Panc1 (cell line): ENCODE measurements around the gene DTWD1. TPM values are rescaled to one million over a fixed set of nuclear protein-coding genes. Genes with fewer than 3 reads are reported as not detected.

ENCODE experiments used
- ATAC-seq: fragments of 200-7000 bp; cut with Tn5 transposase; 2 replicates; pipeline ENCODE4 v1.9.1; 2020; ENCODE audit warnings: mild to moderate bottlenecking, moderate library complexity
- BruUV-seq: library from RNA; stranded (reverse); fragments of 400-500 nt; replicated peaks from 2 replicates; lab custom pipeline; 2021; lab: Mats Ljungman, UMichigan
- CTCF ChIA-PET: fragments of 300-600 bp; sonication (Branson Sonifier 250); formaldehyde crosslinking; loops from one replicate; lab custom pipeline; 2022; ENCODE audit warnings: antibody characterized with exemption; lab: Charles Lee
- POLR2A ChIA-PET: fragments of 300-600 bp; sonication (Branson Sonifier 250); formaldehyde crosslinking; loops from one replicate; lab custom pipeline; 2022; ENCODE audit warnings: antibody characterized with exemption; lab: Charles Lee
- DNase-seq: peaks from one replicate; pipeline ENCODE4 v3.0.0-alpha.2; 2010; ENCODE audit warnings: low read depth, low spot score
- H3K27ac ChIP-seq: 2 replicates; pipeline ENCODE4 v1.5.1; 2011; ENCODE audit warnings: mild to moderate bottlenecking, low read length, inconsistent platforms
- H3K27me3 ChIP-seq: fragments of 200-500 bp; sonication (Bioruptor generic); 2 replicates; pipeline ENCODE4 v1.6.0; 2014; ENCODE audit warnings: low read length, inconsistent platforms; ENCODE audit not compliant: control insufficient read depth, insufficient read depth
- H3K36me3 ChIP-seq: fragments of 200-500 bp; sonication (Bioruptor generic); 2 replicates; pipeline ENCODE4 v1.5.1; 2014; ENCODE audit warnings: inconsistent platforms, mild to moderate bottlenecking, low read length, moderate library complexity; ENCODE audit not compliant: control insufficient read depth, insufficient read depth
- H3K4me1 ChIP-seq: 2 replicates; pipeline ENCODE4 v1.5.1; 2011; ENCODE audit warnings: inconsistent platforms, mild to moderate bottlenecking, low read length, moderate library complexity; ENCODE audit not compliant: control insufficient read depth, insufficient read depth
- H3K4me3 ChIP-seq, 2 experiments: 2 replicates each; pipeline ENCODE4 v1.5.1; 2011 to 2012; ENCODE audit warnings: low read depth in 2 of 2, low read length in 2 of 2, mild to moderate bottlenecking in 2 of 2, inconsistent platforms in 1 of 2, moderate library complexity in 1 of 2
- H3K9me3 ChIP-seq: fragments of 200-500 bp; sonication (Bioruptor generic); 2 replicates; pipeline ENCODE4 v1.5.1; 2014; ENCODE audit warnings: low read depth, mild to moderate bottlenecking, inconsistent platforms, low read length, moderate library complexity; ENCODE audit not compliant: control insufficient read depth, insufficient read depth
- POLR2AphosphoS5 ChIP-seq: IDR thresholded peaks from 2 replicates; pipeline ENCODE4 v1.6.1; 2012; ENCODE audit warnings: mild to moderate bottlenecking, low read depth, low read length, moderate library complexity
- SIN3A ChIP-seq: IDR thresholded peaks from 2 replicates; pipeline ENCODE4 v1.6.1; 2012; ENCODE audit warnings: low read depth, mild to moderate bottlenecking, low read length, moderate library complexity, borderline replicate concordance; ENCODE audit not compliant: insufficient read depth
- TCF7L2 ChIP-seq: IDR thresholded peaks from 2 replicates; pipeline ENCODE4 v1.6.1; 2011; ENCODE audit warnings: mild to moderate bottlenecking, low read depth, low read length, inconsistent platforms
- in situ Hi-C: cut with HindIII; loops from 2 replicates; pipeline ENCODE4 v1.10.0; 2016; ENCODE audit warnings: low sequenced_read_pairs, low pct_unique_long_range_greater_than_20kb
- intact Hi-C: fragments of 100-400 bp; cut with micrococcal nuclease; formaldehyde crosslinking; loops from one replicate; pipeline ENCODE4 v1.10.0; 2022; ENCODE audit not compliant: unreplicated experiment
- total RNA-seq: library from RNA; stranded (reverse); gene quantifications from one replicate; pipeline ENCODE4 v1.2.1, GENCODE V29; 2021; ENCODE audit not compliant: unreplicated experiment
- TF ChIP-seq, protein P1 (sequence below), 2 experiments: IDR thresholded peaks; 2 replicates each; pipeline ENCODE4 v1.6.1; 2011 to 2012; ENCODE audit warnings: low read depth in 2 of 2, control low read depth in 1 of 2, low read length in 1 of 2, mild to moderate bottlenecking in 1 of 2, moderate library complexity in 1 of 2; ENCODE audit not compliant: insufficient read depth in 1 of 2
- TF ChIP-seq, protein P2 (sequence below): fragments of 450-650 bp; IDR thresholded peaks from 2 replicates; pipeline ENCODE4 v1.5.1; 2017; ENCODE audit warnings: mild to moderate bottlenecking

Gene DTWD1
- total RNA-seq, 1 experiment from 2014 or later: 19.8 TPM

- POLR2A ChIA-PET: no interaction called here
- no peaks in the 10 kb centered on the region for H3K27me3 ChIP-seq
- no peak overlapping the region for H3K27ac ChIP-seq
- BruUV-seq: no TSS peak
- ATAC-seq: no peak
- peaks cover 19% of the 10 kb centered on the region; the same call in 1 of the 2 replicates for H3K9me3 ChIP-seq
- no peak for DNase-seq
- peaks cover 11% of the 10 kb centered on the region for H3K36me3 ChIP-seq
- TF ChIP-seq, protein P1, sequence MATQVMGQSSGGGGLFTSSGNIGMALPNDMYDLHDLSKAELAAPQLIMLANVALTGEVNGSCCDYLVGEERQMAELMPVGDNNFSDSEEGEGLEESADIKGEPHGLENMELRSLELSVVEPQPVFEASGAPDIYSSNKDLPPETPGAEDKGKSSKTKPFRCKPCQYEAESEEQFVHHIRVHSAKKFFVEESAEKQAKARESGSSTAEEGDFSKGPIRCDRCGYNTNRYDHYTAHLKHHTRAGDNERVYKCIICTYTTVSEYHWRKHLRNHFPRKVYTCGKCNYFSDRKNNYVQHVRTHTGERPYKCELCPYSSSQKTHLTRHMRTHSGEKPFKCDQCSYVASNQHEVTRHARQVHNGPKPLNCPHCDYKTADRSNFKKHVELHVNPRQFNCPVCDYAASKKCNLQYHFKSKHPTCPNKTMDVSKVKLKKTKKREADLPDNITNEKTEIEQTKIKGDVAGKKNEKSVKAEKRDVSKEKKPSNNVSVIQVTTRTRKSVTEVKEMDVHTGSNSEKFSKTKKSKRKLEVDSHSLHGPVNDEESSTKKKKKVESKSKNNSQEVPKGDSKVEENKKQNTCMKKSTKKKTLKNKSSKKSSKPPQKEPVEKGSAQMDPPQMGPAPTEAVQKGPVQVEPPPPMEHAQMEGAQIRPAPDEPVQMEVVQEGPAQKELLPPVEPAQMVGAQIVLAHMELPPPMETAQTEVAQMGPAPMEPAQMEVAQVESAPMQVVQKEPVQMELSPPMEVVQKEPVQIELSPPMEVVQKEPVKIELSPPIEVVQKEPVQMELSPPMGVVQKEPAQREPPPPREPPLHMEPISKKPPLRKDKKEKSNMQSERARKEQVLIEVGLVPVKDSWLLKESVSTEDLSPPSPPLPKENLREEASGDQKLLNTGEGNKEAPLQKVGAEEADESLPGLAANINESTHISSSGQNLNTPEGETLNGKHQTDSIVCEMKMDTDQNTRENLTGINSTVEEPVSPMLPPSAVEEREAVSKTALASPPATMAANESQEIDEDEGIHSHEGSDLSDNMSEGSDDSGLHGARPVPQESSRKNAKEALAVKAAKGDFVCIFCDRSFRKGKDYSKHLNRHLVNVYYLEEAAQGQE (IDR thresholded peaks at IDR 0.05; ENCODE audit: insufficient read depth in 1 of 2, low read depth in 2 of 2, low read length in 1 of 2): no peak
- TF ChIP-seq TCF7L2 (no peak), SIN3A (no peak), POLR2AphosphoS5 (no peak)
- TF ChIP-seq, protein P2, sequence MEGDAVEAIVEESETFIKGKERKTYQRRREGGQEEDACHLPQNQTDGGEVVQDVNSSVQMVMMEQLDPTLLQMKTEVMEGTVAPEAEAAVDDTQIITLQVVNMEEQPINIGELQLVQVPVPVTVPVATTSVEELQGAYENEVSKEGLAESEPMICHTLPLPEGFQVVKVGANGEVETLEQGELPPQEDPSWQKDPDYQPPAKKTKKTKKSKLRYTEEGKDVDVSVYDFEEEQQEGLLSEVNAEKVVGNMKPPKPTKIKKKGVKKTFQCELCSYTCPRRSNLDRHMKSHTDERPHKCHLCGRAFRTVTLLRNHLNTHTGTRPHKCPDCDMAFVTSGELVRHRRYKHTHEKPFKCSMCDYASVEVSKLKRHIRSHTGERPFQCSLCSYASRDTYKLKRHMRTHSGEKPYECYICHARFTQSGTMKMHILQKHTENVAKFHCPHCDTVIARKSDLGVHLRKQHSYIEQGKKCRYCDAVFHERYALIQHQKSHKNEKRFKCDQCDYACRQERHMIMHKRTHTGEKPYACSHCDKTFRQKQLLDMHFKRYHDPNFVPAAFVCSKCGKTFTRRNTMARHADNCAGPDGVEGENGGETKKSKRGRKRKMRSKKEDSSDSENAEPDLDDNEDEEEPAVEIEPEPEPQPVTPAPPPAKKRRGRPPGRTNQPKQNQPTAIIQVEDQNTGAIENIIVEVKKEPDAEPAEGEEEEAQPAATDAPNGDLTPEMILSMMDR: no peak
- in situ Hi-C loops: no loop called here
- intact Hi-C loops: no loop called here
- peaks cover 19% of the 10 kb centered on the region for H3K4me1 ChIP-seq
- no peak overlapping the region for H3K4me3 ChIP-seq
- CTCF ChIA-PET: no interaction called here
These were observed 3.2 kb downstream of the DTWD1 start for GRCh38 chr15:49624056-49624455.

DNA sequence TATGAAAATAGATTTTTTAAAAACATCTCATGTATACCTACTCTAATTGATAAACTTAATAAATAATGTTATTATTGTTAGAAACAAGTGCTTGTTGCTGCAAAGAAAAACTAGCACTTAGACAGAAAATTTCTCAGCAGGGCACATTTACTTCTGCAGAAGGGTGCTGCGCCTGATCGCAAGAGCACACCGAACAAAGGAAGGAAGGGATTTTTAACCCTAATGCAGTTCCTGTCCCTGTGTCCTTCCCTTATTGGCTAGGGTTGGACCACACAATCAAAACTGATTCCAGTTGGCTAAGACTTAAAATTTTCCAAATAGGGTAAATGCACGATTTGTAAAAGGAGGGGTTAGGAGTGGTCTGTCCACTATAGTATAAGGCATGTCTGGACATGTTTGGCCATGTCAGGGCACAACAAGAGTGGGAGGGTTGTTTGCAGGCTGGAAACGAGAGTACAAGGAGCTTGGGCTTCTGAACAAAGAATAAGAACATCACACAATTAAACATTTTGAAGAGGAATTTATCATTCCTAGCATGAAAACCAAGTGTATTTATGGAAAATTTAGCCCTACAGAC, 4.7 kb downstream of the DTWD1 start:
- in situ Hi-C loops (no loop called here), intact Hi-C loops (no loop called here)
- Histone ChIP-seq H3K36me3 (peaks cover 11% of the 10 kb centered on the region), H3K4me3 (no peak overlapping the region), H3K27me3 (no peaks in the 10 kb centered on the region), H3K27ac (no peak overlapping the region), H3K9me3 (peaks cover 19% of the 10 kb centered on the region; the same call in 1 of the 2 replicates), H3K4me1 (peaks cover 15% of the 10 kb centered on the region)
- no peak for TF ChIP-seq POLR2AphosphoS5
- TF ChIP-seq, protein P2: no peak
- TF ChIP-seq, protein P1 (IDR thresholded peaks at IDR 0.05; ENCODE audit: insufficient read depth in 1 of 2, low read depth in 2 of 2, low read length in 1 of 2): no peak
- TF ChIP-seq TCF7L2: no peak
- TF ChIP-seq SIN3A: no peak
- CTCF ChIA-PET: no interaction called here
- no peak for DNase-seq
- POLR2A ChIA-PET: no interaction called here
- no peak for ATAC-seq
- BruUV-seq: no TSS peak
